Measurements from ENCODE around the gene ABCD3. TPM values are rescaled to one million over a fixed set of nuclear protein-coding genes. Genes with fewer than 3 reads are reported as not detected.
"Not testable (repeated sequence)": the region's sequence is repeated elsewhere in the genome, so short reads cannot be mapped to it uniquely, and the experiment has no call there.

The ABCD3 gene
- total RNA-seq, 2 experiments from 2014 or later: 19.6 to 21.4 TPM

DNA sequence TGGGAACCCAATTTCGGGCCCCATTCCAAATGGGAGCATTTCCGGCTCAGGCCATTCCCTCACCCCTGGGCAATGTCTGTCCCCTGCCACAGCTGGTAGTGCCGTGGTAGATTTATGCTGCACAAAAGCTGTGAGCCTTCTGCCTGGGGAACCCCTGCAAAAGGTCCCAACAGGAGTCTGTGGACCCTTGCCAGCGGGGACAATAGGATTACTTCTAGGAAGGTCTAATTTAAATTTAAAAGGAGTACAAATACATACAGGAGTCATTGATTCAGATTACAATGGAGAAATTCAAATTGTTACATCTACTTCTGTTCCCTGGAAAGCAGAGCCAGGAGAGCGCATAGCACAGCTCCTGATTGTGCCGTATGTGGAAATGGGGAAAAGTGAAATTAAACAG lies 28.0 kb downstream of the ABCD3 start:
- CTCF ChIA-PET, H3K4me3 Mint-ChIP-seq, POLR2A ChIA-PET, H3K27me3 Mint-ChIP-seq, H3K4me1 Mint-ChIP-seq, H3K27ac Mint-ChIP-seq, DNase-seq: not testable (repeated sequence)
- peaks cover 55% of the 10 kb centered on the region for H3K9me3 Mint-ChIP-seq
- peaks cover 44% of the 10 kb centered on the region for H3K36me3 Mint-ChIP-seq (ENCODE audit: low read depth)

DNA sequence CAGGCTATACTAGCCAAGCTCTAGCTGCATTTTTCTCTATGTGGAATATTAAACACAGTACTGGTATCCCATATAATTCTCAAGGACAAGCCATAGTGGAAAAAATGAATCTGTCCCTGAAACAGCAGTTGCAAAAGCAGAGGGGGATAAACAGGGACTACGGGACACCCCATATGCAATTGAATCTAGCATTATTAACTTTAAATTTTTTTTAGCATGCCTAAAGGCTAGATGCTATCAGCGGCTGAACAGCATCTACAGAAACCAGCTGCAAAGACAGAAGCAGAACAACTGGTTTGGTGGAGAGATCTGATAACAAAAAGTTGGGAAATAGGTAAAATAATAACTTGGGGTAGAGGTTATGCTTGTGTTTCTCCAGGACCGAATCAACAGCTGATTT lies 30.6 kb downstream of the ABCD3 start:
- DNase-seq, H3K4me3 Mint-ChIP-seq, POLR2A ChIA-PET, H3K4me1 Mint-ChIP-seq, H3K27ac Mint-ChIP-seq, H3K27me3 Mint-ChIP-seq: not testable (repeated sequence)
- CTCF ChIA-PET: interaction anchor here (1.9 kb wide), 1 partner anchor 409 kb away, joined by 3 read pairs; no protein-coding TSS in a partner anchor
- Mint-ChIP-seq H3K36me3 (ENCODE audit: low read depth) (peaks cover 48% of the 10 kb centered on the region), H3K9me3 (peaks cover 54% of the 10 kb centered on the region)

DNA sequence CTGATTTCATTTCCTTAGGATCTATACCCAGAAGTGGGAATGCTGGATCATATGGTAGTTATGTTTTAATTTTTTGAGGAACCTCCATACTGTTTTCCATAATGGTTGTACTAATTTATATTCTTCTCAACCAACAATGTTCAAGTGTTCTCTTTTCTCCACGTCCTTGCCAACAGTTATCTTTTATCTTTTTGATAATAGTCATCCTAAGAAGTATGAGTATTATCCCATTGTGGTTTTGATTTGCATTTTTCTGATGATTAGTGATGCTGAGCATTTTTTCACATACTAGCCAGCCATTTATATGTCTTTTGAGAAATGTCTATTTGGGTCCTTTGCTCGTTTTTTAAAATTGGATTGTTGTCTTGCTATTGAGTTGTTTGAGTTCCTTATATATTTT lies 38.5 kb downstream of the ABCD3 start:
- Mint-ChIP-seq H3K36me3 (ENCODE audit: low read depth) (peaks cover 15% of the 10 kb centered on the region), H3K9me3 (peaks cover 6% of the 10 kb centered on the region), H3K4me3 (no peak overlapping the region), H3K27me3 (no peaks in the 10 kb centered on the region), H3K27ac (no peak overlapping the region), H3K4me1 (no peaks in the 10 kb centered on the region)
- ChIA-PET CTCF (no interaction called here), POLR2A (no interaction called here)
- no peak for DNase-seq

DNA sequence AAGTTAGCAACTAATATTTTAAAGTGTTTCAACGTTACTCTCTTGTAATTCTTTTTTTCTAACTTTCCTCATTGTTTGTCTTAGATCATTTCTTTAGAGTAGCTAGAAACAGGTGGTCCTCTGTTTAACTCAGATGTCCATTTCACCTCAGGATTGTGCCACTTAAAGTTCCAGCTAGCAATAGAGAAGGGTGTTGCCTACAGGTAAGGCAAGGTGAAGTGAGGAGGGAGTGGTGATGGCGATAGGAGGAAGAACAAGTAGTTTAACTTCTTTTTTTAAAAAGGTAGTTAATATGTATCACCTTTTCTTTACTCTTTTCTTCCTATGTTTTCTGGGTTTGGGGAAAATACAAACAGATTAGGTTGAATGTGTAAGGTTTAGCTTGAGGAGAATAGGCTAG lies 44.4 kb downstream of the ABCD3 start:
- no peaks in the 10 kb centered on the region for H3K9me3 Mint-ChIP-seq
- no peaks in the 10 kb centered on the region for H3K36me3 Mint-ChIP-seq (ENCODE audit: low read depth)
- H3K4me3 Mint-ChIP-seq: no peak overlapping the region
- no peak overlapping the region for H3K27ac Mint-ChIP-seq
- POLR2A ChIA-PET: no interaction called here
- CTCF ChIA-PET: interaction anchor here (1.5 to 2.6 kb wide), 2 partner anchors 18 to 400 kb away, joined by 6 to 21 read pairs; no protein-coding TSS in a partner anchor
- no peaks in the 10 kb centered on the region for H3K4me1 Mint-ChIP-seq
- H3K27me3 Mint-ChIP-seq: no peaks in the 10 kb centered on the region
- DNase-seq: no peak

DNA sequence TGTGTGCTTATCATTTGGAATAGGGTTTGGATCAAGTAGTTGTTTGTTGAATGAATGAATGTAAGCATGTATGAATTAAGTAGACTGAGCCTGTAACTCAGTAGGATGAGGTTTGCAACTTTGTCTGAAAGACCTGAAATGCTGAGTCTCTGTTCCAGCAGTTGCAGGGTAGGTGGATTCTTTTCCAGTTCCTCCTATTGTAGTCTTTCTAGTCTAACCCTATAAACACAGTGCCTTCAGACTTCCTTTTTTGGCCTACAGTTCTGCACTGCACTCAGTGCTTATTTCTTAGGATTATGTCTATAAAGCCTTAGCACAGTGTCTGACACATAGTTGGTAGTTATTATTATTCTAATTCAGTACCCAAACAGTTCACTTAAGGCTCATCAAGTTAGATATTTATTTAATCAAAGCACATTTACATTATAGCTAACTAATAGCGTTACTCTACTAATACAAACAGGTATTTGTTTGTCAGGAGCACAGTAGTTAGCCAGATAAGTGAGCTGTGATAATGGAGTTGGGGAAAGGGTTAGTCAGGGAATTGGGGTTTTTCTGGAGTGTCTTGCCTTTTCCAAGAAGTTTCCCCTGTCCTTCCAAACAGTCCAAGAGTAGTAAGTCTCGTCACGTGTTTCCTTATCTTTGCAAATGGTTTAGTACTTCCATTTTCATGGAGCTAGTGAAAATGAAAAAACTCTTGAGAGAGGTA lies 45.0 kb downstream of the ABCD3 start:
- no peaks in the 10 kb centered on the region for H3K27me3 Mint-ChIP-seq
- no peak overlapping the region for H3K27ac Mint-ChIP-seq
- DNase-seq: no peak
- H3K36me3 Mint-ChIP-seq (ENCODE audit: low read depth): no peaks in the 10 kb centered on the region
- ChIA-PET POLR2A (no interaction called here), CTCF (interaction anchor here (0.6 to 2.6 kb wide), 11 partner anchors 17 to 1222 kb away, joined by 3 to 21 read pairs (median 4); no protein-coding TSS in a partner anchor)
- no peak overlapping the region for H3K4me3 Mint-ChIP-seq
- no peaks in the 10 kb centered on the region for H3K9me3 Mint-ChIP-seq
- no peaks in the 10 kb centered on the region for H3K4me1 Mint-ChIP-seq

DNA sequence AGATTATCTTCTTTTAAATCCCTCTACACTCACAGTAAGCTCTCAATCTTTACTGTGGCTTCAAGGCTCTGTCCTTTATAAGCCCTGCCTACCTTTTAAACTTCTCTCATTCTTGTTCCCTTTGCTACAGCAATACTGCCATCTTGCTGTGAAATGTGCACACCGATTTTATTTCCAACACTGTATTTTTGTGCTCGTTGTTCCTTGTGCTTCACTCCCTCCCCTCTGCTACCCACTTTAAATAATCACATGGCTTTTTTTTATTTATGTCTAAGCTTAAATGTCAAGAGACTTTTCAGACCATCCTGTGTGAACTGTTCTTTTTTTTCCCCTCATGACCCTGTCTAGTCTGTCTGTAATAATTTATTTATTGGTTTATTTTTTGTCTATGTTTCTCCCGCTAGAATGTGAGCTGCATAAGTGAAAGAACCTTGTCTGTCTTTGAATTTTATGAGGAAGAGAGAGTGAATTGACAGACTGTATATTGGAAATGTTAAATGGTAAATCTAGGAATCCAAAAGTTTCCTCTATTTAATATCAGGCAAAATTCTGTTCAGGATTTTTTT lies 45.7 kb downstream of the ABCD3 start:
- Mint-ChIP-seq H3K36me3 (ENCODE audit: low read depth) (no peaks in the 10 kb centered on the region), H3K4me3 (no peak overlapping the region), H3K4me1 (no peaks in the 10 kb centered on the region), H3K27ac (no peak overlapping the region), H3K9me3 (no peaks in the 10 kb centered on the region), H3K27me3 (no peaks in the 10 kb centered on the region)
- no peak for DNase-seq
- POLR2A ChIA-PET: no interaction called here
- CTCF ChIA-PET: interaction anchor here (0.6 to 2.6 kb wide), 11 partner anchors 11 to 1223 kb away, joined by 3 to 21 read pairs (median 4); no protein-coding TSS in a partner anchor

DNA sequence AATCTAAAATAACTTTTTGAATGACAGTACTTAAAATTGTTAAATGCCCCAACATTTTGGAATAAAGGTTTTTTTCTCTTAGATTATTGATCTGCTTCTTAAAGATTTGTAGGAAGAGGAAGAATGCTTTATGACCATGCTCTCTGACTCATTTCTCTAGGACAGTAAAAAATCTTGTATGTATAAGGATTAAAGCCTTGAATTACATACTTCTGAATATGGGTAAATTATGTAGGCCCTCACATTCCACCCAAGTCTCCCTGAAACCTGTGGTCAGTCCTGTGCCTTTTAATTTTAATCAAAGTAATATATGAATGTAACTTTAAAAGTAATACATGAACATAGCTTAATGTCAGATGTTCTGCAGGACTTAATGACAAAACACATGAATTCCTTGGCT lies 50.5 kb downstream of the ABCD3 start:
- Mint-ChIP-seq H3K9me3 (no peaks in the 10 kb centered on the region), H3K27ac (no peak overlapping the region), H3K36me3 (ENCODE audit: low read depth) (no peaks in the 10 kb centered on the region), H3K27me3 (no peaks in the 10 kb centered on the region), H3K4me1 (no peaks in the 10 kb centered on the region), H3K4me3 (no peak overlapping the region)
- CTCF ChIA-PET: interaction anchor here (0.7 to 1.5 kb wide), 2 partner anchors 13 to 415 kb away, joined by 3 to 7 read pairs; no protein-coding TSS in a partner anchor
- POLR2A ChIA-PET: no interaction called here
- DNase-seq: no peak

DNA sequence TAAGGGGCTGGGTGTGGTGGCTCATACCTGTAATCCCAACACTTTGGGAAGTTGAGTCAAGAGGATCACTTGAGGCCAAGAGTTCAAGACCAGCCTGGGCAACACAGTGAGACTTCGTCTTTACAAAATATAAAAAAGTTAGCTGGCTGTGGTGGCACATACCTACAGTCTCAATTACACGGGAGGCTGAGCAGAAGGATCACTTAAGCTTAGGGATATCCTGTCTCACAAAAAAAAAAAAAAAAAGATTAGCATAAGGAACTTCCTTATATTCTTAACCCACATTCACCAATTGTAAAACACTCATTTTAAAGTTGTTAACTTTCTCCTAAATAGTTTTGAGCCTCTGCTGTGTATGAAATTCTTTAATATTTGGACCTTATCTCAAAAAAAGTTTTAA lies 53.1 kb downstream of the ABCD3 start:
- Mint-ChIP-seq H3K36me3 (ENCODE audit: low read depth) (peaks cover 2% of the 10 kb centered on the region), H3K9me3 (no peaks in the 10 kb centered on the region), H3K27ac (no peak overlapping the region), H3K27me3 (no peaks in the 10 kb centered on the region), H3K4me3 (no peak overlapping the region), H3K4me1 (no peaks in the 10 kb centered on the region)
- POLR2A ChIA-PET: no interaction called here
- DNase-seq: no peak
- CTCF ChIA-PET: interaction anchor here (1.1 to 1.6 kb wide), 2 partner anchors 10 to 412 kb away, joined by 3 to 8 read pairs; no protein-coding TSS in a partner anchor

DNA sequence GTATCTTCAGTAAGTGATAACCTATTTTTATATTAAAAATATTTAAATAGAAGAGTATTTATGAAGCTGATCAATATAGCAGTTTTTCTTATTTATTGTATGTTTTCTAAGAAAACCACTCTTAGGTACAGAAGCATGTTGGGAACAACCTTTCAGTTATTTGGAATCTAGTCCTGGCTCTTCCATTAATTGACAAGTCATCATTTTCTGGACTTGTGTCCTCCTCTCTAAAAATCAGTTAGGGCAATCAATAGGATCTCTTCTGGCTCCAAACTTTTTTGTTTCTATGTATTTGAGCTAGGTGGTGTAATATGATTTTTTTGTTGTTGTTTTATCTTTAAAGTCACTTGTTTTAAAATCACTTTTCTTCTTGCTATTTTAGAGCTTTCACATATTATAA lies 57.0 kb downstream of the ABCD3 start:
- no peak overlapping the region for H3K4me3 Mint-ChIP-seq
- no peaks in the 10 kb centered on the region for H3K27me3 Mint-ChIP-seq
- no peak overlapping the region for H3K27ac Mint-ChIP-seq
- H3K4me1 Mint-ChIP-seq: no peaks in the 10 kb centered on the region
- peaks cover 6% of the 10 kb centered on the region for H3K36me3 Mint-ChIP-seq (ENCODE audit: low read depth)
- no peaks in the 10 kb centered on the region for H3K9me3 Mint-ChIP-seq
- CTCF ChIA-PET: interaction anchor here (0.8 to 2.2 kb wide), 2 partner anchors 11 to 331 kb away, joined by 3 to 8 read pairs; no protein-coding TSS in a partner anchor
- POLR2A ChIA-PET: no interaction called here
- no peak for DNase-seq

DNA sequence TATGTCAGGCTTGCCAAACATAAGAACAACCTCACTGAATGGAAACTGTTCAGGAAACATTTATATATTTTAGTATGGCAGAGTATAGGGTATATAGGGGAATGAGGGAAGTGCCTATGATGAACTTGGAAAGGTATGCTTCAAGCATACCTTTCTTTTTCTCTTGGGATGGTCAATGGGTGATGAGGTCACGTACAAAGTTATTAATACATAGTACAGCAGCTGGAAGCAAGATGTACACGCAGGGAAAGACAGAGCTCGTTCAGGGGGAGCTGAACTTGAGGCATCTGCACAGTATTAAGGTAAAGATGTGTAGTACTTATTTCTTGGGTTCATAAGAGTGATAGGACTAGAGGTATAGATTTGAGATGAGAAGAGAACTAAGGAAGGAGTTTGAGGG lies 61.5 kb downstream of the ABCD3 start:
- Mint-ChIP-seq H3K4me3 (no peak overlapping the region), H3K4me1 (no peaks in the 10 kb centered on the region), H3K9me3 (no peaks in the 10 kb centered on the region), H3K27me3 (no peaks in the 10 kb centered on the region), H3K36me3 (ENCODE audit: low read depth) (peaks cover 8% of the 10 kb centered on the region), H3K27ac (no peak overlapping the region)
- no peak for DNase-seq
- ChIA-PET CTCF (interaction anchor here (0.6 to 4.9 kb wide), 5 partner anchors 16 to 513 kb away, joined by 3 to 55 read pairs (median 4); no protein-coding TSS in a partner anchor), POLR2A (no interaction called here)

DNA sequence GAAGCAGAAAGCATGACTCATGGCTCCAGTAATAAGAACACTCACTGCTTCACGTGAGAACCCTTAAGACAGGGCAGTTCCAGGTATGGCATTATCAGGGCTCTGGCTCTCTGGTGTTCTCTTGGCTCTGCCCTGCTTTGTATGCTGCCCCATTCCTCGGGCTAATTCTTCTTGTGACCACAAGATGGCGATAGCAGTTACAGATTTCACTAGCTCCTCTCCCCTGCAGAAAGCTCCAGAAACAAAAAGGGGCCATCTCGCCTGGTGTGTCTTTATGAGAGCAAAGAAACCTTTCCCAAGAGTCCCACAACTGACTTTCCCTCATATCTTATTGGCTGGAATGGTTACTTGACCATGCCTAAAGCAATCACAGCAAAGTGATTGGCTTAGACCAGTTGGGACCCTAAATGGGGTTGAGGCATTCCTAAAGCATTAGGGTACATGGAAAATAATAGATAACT lies 63.3 kb downstream of the ABCD3 start:
- Mint-ChIP-seq H3K36me3 (ENCODE audit: low read depth) (peaks cover 4% of the 10 kb centered on the region), H3K4me1 (no peaks in the 10 kb centered on the region), H3K9me3 (no peaks in the 10 kb centered on the region), H3K27ac (no peak overlapping the region), H3K27me3 (no peaks in the 10 kb centered on the region), H3K4me3 (no peak overlapping the region)
- ChIA-PET CTCF (interaction anchor here (0.6 to 4.9 kb wide), 14 partner anchors 8 to 595 kb away, joined by 3 to 55 read pairs (median 4); partner anchors contain the start of gene F3), POLR2A (no interaction called here)
- peak; percentile 32 for DNase-seq

DNA sequence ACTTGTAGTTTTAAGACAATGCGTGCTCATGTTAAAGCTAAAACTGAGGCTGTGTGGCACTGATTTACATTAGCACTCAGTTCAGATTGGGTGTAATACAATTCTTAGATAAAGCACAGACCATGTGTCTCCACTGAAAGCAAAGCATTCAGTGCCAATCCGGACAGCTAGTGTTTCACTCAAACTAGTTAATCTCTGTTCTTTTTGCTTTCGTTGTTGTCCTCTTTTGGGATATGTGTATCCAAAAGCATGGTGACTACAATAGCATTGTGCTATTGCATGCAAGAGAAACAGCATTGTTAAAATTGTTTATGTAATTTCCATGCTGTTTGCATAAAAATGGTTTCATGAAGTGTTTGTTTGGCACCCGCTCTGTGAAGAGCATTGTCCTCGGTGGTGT lies 68.8 kb downstream of the ABCD3 start:
- no peak for DNase-seq
- H3K4me3 Mint-ChIP-seq: no peak overlapping the region

DNA sequence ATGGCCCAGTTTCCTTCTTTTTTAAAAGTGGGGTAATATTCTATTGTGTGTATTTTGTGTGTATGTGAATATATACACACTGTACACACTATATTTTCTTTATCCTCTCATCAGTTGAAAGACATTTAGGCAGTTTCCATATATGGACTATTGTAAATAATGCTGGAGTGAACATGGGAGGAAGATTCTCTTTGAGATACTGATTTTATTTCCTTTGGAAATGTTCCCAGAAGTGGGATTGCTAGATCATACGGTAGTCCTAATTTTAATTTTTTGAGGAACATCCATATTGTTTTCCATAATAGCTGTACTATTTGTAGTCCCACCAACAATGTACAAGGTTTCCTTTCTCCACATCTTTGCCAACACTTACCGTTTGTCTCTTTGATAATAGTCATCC lies 72.4 kb downstream of the ABCD3 start:
- no peak for DNase-seq
- H3K27ac Mint-ChIP-seq: no peak overlapping the region
- H3K27me3 Mint-ChIP-seq: no peaks in the 10 kb centered on the region
- POLR2A ChIA-PET: no interaction called here
- CTCF ChIA-PET: no interaction called here
- H3K9me3 Mint-ChIP-seq: no peaks in the 10 kb centered on the region
- peaks cover 18% of the 10 kb centered on the region for H3K36me3 Mint-ChIP-seq (ENCODE audit: low read depth)
- no peak overlapping the region for H3K4me3 Mint-ChIP-seq
- peaks cover 2% of the 10 kb centered on the region for H3K4me1 Mint-ChIP-seq

More for the DNA sequence above, 68.8 kb downstream of the ABCD3 start:
- no peak overlapping the region for H3K27ac Mint-ChIP-seq
- no peaks in the 10 kb centered on the region for H3K9me3 Mint-ChIP-seq
- H3K4me1 Mint-ChIP-seq: peaks cover 2% of the 10 kb centered on the region
- ChIA-PET CTCF (interaction anchor here (1.0 kb wide), 1 partner anchor 319 kb away, joined by 4 read pairs; no protein-coding TSS in a partner anchor), POLR2A (no interaction called here)
- H3K27me3 Mint-ChIP-seq: no peaks in the 10 kb centered on the region
- peaks cover 18% of the 10 kb centered on the region for H3K36me3 Mint-ChIP-seq (ENCODE audit: low read depth)
